Liver (tissue), 3 donors: ENCODE measurements around the gene TEX2.

Experiments
- ATF3 ChIP-seq: IDR thresholded peaks from 2 replicates; pipeline ENCODE4 v1.6.1; 2016; ENCODE audit warnings: antibody characterized with exemption
- EGR1 ChIP-seq, 2 donors: IDR thresholded peaks; 2 replicates each; pipeline ENCODE4 v1.6.1; 2016 to 2018; ENCODE audit warnings: antibody characterized with exemption in 2 of 2, low read depth in 2 of 2
- FOXA1 ChIP-seq: IDR thresholded peaks from 2 replicates; pipeline ENCODE4 v1.6.1; 2016; ENCODE audit warnings: antibody characterized with exemption
- FOXA2 ChIP-seq: IDR thresholded peaks from 2 replicates; pipeline ENCODE4 v1.6.1; 2016; ENCODE audit warnings: antibody characterized with exemption
- GABPA ChIP-seq, 2 donors: IDR thresholded peaks in 1 of 2; conservative IDR thresholded peaks in 1 of 2; 2 replicates each; pipeline ENCODE4 v1.6.1; 2016; ENCODE audit warnings: antibody characterized with exemption in 2 of 2, mild to moderate bottlenecking in 1 of 2, moderate library complexity in 1 of 2
- HNF4A ChIP-seq, 2 donors: conservative IDR thresholded peaks; 2 replicates each; pipeline ENCODE4 v1.6.1; 2016; ENCODE audit warnings: antibody characterized with exemption in 2 of 2, mild to moderate bottlenecking in 2 of 2
- MAX ChIP-seq: IDR thresholded peaks from 2 replicates; pipeline ENCODE4 v1.6.1; 2016; ENCODE audit warnings: antibody characterized with exemption
- RAD21 ChIP-seq, 2 donors: IDR thresholded peaks; 2 replicates each; pipeline ENCODE4 v1.6.1; 2016; ENCODE audit warnings: antibody characterized with exemption in 2 of 2, mild to moderate bottlenecking in 2 of 2
- REST ChIP-seq: IDR thresholded peaks from 2 replicates; pipeline ENCODE4 v1.6.1; 2016; ENCODE audit warnings: antibody characterized with exemption, mild to moderate bottlenecking
- SP1 ChIP-seq: IDR thresholded peaks from 2 replicates; pipeline ENCODE4 v1.6.1; 2018; ENCODE audit warnings: antibody characterized with exemption, mild to moderate bottlenecking
- TAF1 ChIP-seq: conservative IDR thresholded peaks from 2 replicates; pipeline ENCODE4 v1.6.1; 2016; ENCODE audit warnings: antibody characterized with exemption, mild to moderate bottlenecking
- YY1 ChIP-seq: IDR thresholded peaks from 2 replicates; pipeline ENCODE4 v1.6.1; 2016; ENCODE audit warnings: antibody characterized with exemption, mild to moderate bottlenecking
- ZBTB33 ChIP-seq: IDR thresholded peaks from 2 replicates; pipeline ENCODE4 v1.6.1; 2016; ENCODE audit warnings: antibody characterized with exemption
- TF ChIP-seq, protein P1 (sequence below): fragments of 150-350 bp; IDR thresholded peaks from 2 replicates; pipeline ENCODE4 v1.5.1; 2017; ENCODE audit warnings: improper control_type of control experiment, low read depth, low read length; ENCODE audit not compliant: missing input control
- donor health status: healthy.
- donor health status: healthy.

GRCh38 chr17:64273006-64273405, 9.9 kb upstream of the TEX2 start:
- TF ChIP-seq, protein P1, sequence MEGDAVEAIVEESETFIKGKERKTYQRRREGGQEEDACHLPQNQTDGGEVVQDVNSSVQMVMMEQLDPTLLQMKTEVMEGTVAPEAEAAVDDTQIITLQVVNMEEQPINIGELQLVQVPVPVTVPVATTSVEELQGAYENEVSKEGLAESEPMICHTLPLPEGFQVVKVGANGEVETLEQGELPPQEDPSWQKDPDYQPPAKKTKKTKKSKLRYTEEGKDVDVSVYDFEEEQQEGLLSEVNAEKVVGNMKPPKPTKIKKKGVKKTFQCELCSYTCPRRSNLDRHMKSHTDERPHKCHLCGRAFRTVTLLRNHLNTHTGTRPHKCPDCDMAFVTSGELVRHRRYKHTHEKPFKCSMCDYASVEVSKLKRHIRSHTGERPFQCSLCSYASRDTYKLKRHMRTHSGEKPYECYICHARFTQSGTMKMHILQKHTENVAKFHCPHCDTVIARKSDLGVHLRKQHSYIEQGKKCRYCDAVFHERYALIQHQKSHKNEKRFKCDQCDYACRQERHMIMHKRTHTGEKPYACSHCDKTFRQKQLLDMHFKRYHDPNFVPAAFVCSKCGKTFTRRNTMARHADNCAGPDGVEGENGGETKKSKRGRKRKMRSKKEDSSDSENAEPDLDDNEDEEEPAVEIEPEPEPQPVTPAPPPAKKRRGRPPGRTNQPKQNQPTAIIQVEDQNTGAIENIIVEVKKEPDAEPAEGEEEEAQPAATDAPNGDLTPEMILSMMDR, result no peak
- TF ChIP-seq YY1 (no peak), ATF3 (no peak), MAX (no peak), EGR1 (IDR thresholded peaks at IDR 0.05; ENCODE audit: low read depth in 2 of 2) (no peak), RAD21 (IDR thresholded peaks at IDR 0.05) (no peak), ZBTB33 (no peak), TAF1 (no peak), HNF4A (conservative IDR thresholded peaks at IDR 0.05) (no peak), SP1 (no peak), REST (no peak), GABPA (IDR thresholded peaks at IDR 0.05 in 1 of 2, conservative IDR thresholded peaks at IDR 0.05 in 1 of 2) (no peak), FOXA2 (no peak), FOXA1 (no peak)
